ENCODE results near the gene TMEM143.
A peak's percentile ranks its signal among the peaks of the same experiment; 100 is the strongest.

TMEM143 gene

GRCh38 chr19:48362716-48363499 lies 832 bp downstream of the TMEM143 start:
- no peaks in the 10 kb centered on the region for H3K9me3 ChIP-seq
- no peaks in the 10 kb centered on the region for H3K27me3 ChIP-seq
- no peaks in the 10 kb centered on the region for H4K20me1 ChIP-seq
- H3K4me1 ChIP-seq: peaks cover 55% of the 10 kb centered on the region
- H3K9ac ChIP-seq: peak overlapping the region; percentile 83
- peak overlapping the region; percentile 69 for H3K4me3 ChIP-seq
- H3K4me2 ChIP-seq: peak overlapping the region; percentile 98
- H3K36me3 ChIP-seq: peaks cover 6% of the 10 kb centered on the region; the same call in 1 of the 2 replicates
- H3K27ac ChIP-seq: peak overlapping the region; percentile 87
- TF ChIP-seq Cebpa-rat (IDR thresholded peaks at IDR 0.05): no peak

- H3K4me3 ChIP-seq: no peak overlapping the region
- TF ChIP-seq Cebpa-rat (IDR thresholded peaks at IDR 0.05): no peak
- H3K4me2 ChIP-seq: no peak overlapping the region
- H3K27ac ChIP-seq: no peak overlapping the region
- no peak overlapping the region for H3K9ac ChIP-seq
- peaks cover 6% of the 10 kb centered on the region; the same call in 1 of the 2 replicates for H3K36me3 ChIP-seq
- no peaks in the 10 kb centered on the region for H4K20me1 ChIP-seq
- H3K27me3 ChIP-seq: no peaks in the 10 kb centered on the region
- H3K4me1 ChIP-seq: peaks cover 46% of the 10 kb centered on the region
- H3K9me3 ChIP-seq: no peaks in the 10 kb centered on the region
Observed at GRCh38 chr19:48361912-48362311, 1.8 kb downstream of the TMEM143 start.

GRCh38 chr19:48359123-48359522 lies 4.6 kb downstream of the TMEM143 start:
- H3K9me3 ChIP-seq: no peaks in the 10 kb centered on the region
- no peaks in the 10 kb centered on the region for H4K20me1 ChIP-seq
- no peak for TF ChIP-seq Cebpa-rat (IDR thresholded peaks at IDR 0.05)
- H3K4me1 ChIP-seq: peaks cover 35% of the 10 kb centered on the region
- no peaks in the 10 kb centered on the region for H3K27me3 ChIP-seq
- H3K36me3 ChIP-seq: peaks cover 6% of the 10 kb centered on the region; the same call in 1 of the 2 replicates
- H3K27ac ChIP-seq: no peak overlapping the region
- H3K4me3 ChIP-seq: no peak overlapping the region
- H3K4me2 ChIP-seq: no peak overlapping the region
- H3K9ac ChIP-seq: no peak overlapping the region

- Histone ChIP-seq H3K27ac (peak overlapping the region; percentile 55; the same call in 1 of the 2 replicates), H3K4me3 (no peak overlapping the region), H3K4me2 (peak overlapping the region; percentile 39), H4K20me1 (no peaks in the 10 kb centered on the region), H3K9me3 (no peaks in the 10 kb centered on the region), H3K27me3 (no peaks in the 10 kb centered on the region), H3K36me3 (peaks cover 6% of the 10 kb centered on the region; the same call in 1 of the 2 replicates), H3K9ac (peak overlapping the region; percentile 48; the same call in 1 of the 2 replicates), H3K4me1 (peaks cover 23% of the 10 kb centered on the region)
- no peak for TF ChIP-seq Cebpa-rat (IDR thresholded peaks at IDR 0.05)
Observed at GRCh38 chr19:48355365-48355954, 8.3 kb downstream of the TMEM143 start.

GRCh38 chr19:48354332-48354992 lies 9.3 kb downstream of the TMEM143 start:
- peaks cover 16% of the 10 kb centered on the region for H3K4me1 ChIP-seq
- no peak for TF ChIP-seq Cebpa-rat (IDR thresholded peaks at IDR 0.05)
- no peaks in the 10 kb centered on the region for H3K36me3 ChIP-seq
- peak overlapping the region; percentile 48; the same call in 1 of the 2 replicates for H3K9ac ChIP-seq
- peak overlapping the region; percentile 55; the same call in 1 of the 2 replicates for H3K27ac ChIP-seq
- no peaks in the 10 kb centered on the region for H3K9me3 ChIP-seq
- H3K4me3 ChIP-seq: no peak overlapping the region
- peak overlapping the region; percentile 39 for H3K4me2 ChIP-seq
- H4K20me1 ChIP-seq: no peaks in the 10 kb centered on the region
- no peaks in the 10 kb centered on the region for H3K27me3 ChIP-seq

GRCh38 chr19:48353677-48354076 lies 10.1 kb downstream of the TMEM143 start:
- Histone ChIP-seq H3K9ac (no peak overlapping the region), H3K4me3 (no peak overlapping the region), H3K9me3 (no peaks in the 10 kb centered on the region), H3K4me1 (peaks cover 16% of the 10 kb centered on the region), H3K4me2 (no peak overlapping the region), H3K27me3 (no peaks in the 10 kb centered on the region), H4K20me1 (no peaks in the 10 kb centered on the region), H3K27ac (no peak overlapping the region), H3K36me3 (no peaks in the 10 kb centered on the region)
- TF ChIP-seq Cebpa-rat (IDR thresholded peaks at IDR 0.05): no peak

- H3K27me3 ChIP-seq: no peaks in the 10 kb centered on the region
- H4K20me1 ChIP-seq: no peaks in the 10 kb centered on the region
- peaks cover 16% of the 10 kb centered on the region for H3K4me1 ChIP-seq
- H3K36me3 ChIP-seq: no peaks in the 10 kb centered on the region
- no peak for TF ChIP-seq Cebpa-rat (IDR thresholded peaks at IDR 0.05)
- no peak overlapping the region for H3K27ac ChIP-seq
- no peak overlapping the region for H3K4me3 ChIP-seq
- no peaks in the 10 kb centered on the region for H3K9me3 ChIP-seq
- H3K4me2 ChIP-seq: no peak overlapping the region
- H3K9ac ChIP-seq: no peak overlapping the region
Observed at GRCh38 chr19:48351341-48351752, 12.4 kb downstream of the TMEM143 start.

GRCh38 chr19:48350856-48351255 lies 12.9 kb downstream of the TMEM143 start:
- TF ChIP-seq Cebpa-rat (IDR thresholded peaks at IDR 0.05): no peak
- H3K9me3 ChIP-seq: no peaks in the 10 kb centered on the region
- H3K4me1 ChIP-seq: peaks cover 15% of the 10 kb centered on the region
- no peak overlapping the region for H3K4me3 ChIP-seq
- no peaks in the 10 kb centered on the region for H3K27me3 ChIP-seq
- H4K20me1 ChIP-seq: no peaks in the 10 kb centered on the region
- H3K9ac ChIP-seq: no peak overlapping the region
- H3K4me2 ChIP-seq: no peak overlapping the region
- H3K27ac ChIP-seq: no peak overlapping the region
- H3K36me3 ChIP-seq: no peaks in the 10 kb centered on the region

GRCh38 chr19:48348737-48349136 lies 15.0 kb downstream of the TMEM143 start:
- TF ChIP-seq Cebpa-rat (IDR thresholded peaks at IDR 0.05): no peak
- Histone ChIP-seq H3K9ac (no peak overlapping the region), H4K20me1 (no peaks in the 10 kb centered on the region), H3K4me1 (no peaks in the 10 kb centered on the region), H3K27ac (no peak overlapping the region), H3K9me3 (no peaks in the 10 kb centered on the region), H3K4me2 (no peak overlapping the region), H3K4me3 (no peak overlapping the region), H3K36me3 (no peaks in the 10 kb centered on the region), H3K27me3 (no peaks in the 10 kb centered on the region)

GRCh38 chr19:48348045-48348444 lies 15.7 kb downstream of the TMEM143 start:
- Histone ChIP-seq H4K20me1 (no peaks in the 10 kb centered on the region), H3K9ac (no peak overlapping the region), H3K9me3 (no peaks in the 10 kb centered on the region), H3K4me3 (no peak overlapping the region), H3K4me2 (no peak overlapping the region), H3K27ac (no peak overlapping the region), H3K36me3 (peaks cover 3% of the 10 kb centered on the region; the same call in 1 of the 2 replicates), H3K4me1 (no peaks in the 10 kb centered on the region), H3K27me3 (no peaks in the 10 kb centered on the region)
- TF ChIP-seq Cebpa-rat (IDR thresholded peaks at IDR 0.05): no peak
